GM19397 (cell line): Measurements from ENCODE around the gene IAPP.
"Not testable (repeated sequence)": the region's sequence is repeated elsewhere in the genome, so short reads cannot be mapped to it uniquely, and the experiment has no call there.

Experiments
- ATAC-seq: cut with Tn5 transposase; IDR thresholded peaks from one replicate; pipeline ENCODE4 v1.9.1; 2021; ENCODE audit warnings: mild to moderate bottlenecking, moderate library complexity; ENCODE audit not compliant: unreplicated experiment

IAPP gene

DNA sequence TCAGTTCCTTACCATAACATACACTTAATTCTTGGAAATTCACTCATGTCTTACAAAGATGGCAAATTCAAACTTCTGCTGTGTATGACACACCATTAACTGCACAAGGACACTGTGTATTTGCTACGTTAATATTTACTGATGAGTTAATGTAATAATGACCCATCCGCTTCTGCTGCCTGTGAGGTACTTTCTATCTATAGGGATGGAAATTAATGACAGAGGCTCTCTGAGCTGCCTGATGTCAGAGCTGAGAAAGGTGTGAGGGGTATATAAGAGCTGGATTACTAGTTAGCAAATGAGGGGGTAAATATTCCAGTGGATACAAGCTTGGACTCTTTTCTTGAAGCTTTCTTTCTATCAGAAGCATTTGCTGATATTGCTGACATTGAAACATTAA is at the start of gene IAPP:
IAPP (plus strand) TSS at position 301 of the 400 bp plus-strand sequence. CDS start 450 bp downstream, outside the sequence.
- no peak for ATAC-seq

DNA sequence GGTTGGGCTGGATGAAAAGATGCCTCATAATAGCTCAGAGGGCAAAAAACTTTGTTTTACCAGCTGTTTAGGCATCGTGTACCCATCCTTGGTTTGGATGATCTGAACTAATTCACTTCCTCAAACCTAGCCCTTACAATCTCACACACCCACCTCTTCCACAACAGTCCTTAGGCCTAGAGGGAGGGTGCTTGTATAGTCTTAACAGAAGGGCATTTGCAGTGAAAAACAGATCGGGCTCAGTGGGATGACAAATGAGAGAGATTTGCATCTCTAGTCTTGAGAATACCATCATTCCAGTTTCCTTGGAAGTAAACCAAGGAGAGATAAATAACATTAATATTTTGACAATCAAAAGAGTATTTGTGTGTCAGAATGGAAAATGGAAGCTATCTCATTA is 49.0 kb upstream of the IAPP start:
- ATAC-seq, result no peak

DNA sequence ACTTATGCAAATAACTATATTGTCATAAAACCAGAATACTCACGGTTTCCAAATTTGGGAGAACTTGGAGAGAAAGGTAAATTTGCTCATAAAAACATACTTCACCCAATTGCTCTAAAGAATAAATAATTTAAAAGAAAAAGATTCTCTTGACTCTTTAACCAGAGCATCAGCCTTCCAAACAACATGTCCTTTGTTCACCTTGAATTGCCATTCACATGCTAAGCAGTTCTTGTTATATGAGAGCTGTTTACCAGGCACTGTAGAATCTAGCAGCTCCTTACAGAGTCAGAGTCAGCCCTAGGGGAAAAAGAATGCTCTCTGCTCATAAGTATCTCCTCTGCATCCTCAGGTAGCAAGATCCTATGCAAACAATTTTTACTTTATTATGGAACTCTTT is 48.2 kb upstream of the IAPP start:
- ATAC-seq, result no peak

DNA sequence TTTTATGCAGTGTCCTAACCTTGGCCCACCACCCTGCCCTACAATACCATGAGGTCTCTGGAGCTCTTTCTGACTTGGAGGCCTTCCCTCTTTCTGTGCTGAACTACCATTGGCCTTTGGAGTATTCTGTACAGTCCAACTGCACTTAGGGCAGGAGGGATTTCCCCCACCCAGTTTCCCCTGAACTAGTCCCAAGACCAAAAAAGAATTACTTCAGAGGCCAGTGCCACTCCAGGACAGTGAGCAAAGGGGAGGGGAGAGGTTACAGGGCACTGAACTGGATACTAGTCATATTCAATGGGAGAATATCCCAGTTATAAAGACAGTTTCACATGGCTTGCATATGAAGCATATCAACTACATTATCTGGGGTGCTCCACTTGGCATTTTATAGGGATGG is 44.1 kb upstream of the IAPP start:
- no peak for ATAC-seq

DNA sequence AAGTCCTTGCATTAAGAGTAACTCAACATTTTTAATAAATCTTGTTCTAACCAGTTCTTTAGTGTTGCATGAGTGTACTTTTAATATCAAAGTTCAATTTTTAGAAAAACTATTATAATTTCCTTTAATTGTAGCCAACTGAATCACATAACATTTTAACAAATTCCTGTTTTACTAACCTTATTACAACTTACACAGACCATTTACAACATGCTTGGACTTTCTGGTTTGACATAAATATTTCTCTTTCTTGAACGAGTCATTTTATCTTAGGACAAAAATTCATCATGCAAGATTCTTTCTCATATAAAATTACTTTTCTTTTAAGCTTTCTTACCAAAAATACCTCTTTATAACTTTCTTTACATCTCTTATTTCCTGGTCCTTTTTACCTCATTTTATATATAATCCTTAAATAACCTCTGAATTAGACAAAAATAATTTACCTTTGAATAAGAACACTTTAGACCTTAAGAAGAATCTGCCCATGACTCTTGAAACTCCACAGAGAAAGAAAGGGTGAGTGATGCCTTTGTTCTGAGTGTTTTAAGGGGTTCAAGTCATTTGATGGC is 41.9 kb upstream of the IAPP start:
- ATAC-seq, result no peak

DNA sequence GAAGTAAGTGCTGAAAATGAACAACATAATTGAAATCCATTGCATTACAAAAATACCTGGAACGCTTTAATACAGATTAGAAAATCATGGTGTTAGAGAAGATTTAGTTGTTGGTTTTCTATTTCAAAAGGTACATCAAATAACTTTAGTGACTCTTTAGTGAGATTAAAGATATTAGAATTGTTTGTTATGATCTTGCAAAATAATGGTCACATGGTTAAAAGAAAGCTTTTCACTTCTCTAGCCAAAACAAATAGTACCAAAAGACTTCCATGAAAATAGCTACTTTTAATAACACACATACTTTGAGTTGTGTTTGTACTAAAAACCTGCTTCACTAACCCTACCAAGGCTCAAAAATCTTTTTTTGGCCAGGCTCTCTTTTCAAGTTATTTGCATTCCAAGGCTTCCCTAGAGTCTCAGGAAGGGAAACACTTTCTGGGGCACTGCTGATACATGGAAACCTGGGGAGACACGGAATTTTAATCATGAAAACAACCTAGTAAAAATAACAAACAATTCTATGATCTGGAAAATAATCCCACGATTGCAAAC is 37.9 kb upstream of the IAPP start, which contains the start of gene SLCO1A2:
SLCO1A2 (minus strand) TSS at position 147 of the 555 bp plus-strand sequence. CDS start 270 bp downstream, outside the sequence.
- ATAC-seq, result no peak

DNA sequence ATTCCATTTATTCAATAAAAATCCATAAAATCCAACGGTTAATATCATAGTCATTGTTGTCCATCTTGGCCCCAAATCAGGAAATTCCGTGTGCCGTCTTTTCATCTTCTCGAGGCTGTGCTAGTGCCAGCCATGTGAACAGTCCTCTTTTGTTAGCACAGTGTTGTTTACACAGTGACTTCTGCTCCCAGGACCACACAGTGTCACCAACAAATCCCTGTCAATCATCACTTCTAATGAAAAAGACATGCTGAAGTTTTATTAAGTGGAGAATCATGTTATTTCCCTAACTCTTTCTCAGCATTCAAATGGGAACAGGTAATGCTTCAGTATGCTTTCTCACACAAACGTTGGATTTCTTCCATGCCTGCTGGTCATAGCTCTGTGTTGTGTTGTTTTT is 36.0 kb upstream of the IAPP start:
- ATAC-seq, result no peak

DNA sequence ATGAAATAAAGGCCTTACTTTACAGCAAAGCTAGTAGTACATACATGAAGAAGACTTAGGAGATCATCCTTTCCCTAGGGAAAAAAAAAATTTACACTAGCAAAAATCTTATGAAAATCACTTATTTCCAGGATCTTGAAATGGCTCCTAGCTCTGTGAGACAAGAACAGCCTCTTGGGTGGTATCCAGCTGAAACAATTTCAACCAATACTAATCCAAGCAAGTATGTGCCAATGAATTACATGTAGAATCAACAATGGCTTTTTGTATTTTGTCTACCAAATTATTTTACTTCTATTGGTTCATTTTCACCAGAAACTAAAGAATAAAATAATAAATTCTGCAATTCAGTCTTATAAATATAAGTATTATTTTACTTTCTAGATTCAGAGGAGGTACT is 35.2 kb upstream of the IAPP start:
- ATAC-seq, result no peak

DNA sequence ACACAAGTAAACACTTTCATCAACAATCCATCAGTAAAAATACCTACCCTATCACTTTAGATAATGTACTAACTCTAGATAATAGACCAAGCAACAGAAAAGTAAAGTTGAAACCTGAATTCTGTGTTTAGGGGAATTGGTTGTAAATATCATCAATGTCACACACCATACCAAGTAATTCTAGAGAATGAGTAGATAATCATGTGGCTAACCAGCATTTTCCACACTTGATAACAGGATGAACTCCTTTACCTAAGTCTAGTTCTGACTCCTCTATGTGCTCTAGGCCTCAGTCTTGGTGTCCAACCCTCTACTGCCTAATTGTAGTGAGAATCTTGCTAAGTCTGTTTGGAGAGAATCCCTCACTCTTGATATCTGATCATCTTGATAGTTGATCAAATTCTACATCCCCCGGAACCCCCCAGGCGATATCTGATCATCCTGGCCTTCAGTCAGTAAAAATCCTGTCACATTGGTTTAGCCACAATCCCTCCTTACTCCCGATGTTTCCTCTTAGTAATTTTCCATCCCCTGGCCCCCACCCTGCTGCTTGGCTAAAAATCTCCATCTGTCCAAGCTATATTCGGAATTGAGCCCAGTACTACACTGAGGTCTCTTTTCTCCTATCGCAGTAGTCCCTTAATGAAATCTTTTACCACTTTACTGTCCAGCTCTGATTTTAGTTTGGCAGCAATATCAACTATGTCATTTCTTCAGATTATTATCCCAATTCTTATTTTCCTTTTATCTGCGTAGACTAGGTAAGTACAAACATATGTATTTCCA is 34.5 kb upstream of the IAPP start:
- no peak for ATAC-seq

DNA sequence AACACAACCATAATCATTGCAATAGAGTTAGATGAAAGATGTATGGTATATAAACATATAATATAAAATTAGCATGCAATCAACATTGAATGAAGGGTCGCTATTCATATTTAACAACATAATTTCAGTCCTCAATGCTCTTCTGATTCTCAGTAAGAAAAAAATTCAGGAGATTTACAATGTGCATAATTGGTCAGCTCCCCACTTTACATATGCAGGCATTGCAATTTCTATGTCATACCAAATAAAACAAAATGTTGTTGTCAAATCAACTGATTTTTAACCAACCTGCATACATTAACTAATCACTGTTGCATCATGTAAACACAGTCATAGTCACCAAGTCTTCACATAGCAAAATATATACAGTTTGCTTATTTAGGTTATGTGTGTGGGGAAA is 32.8 kb upstream of the IAPP start:
- ATAC-seq, result no peak

DNA sequence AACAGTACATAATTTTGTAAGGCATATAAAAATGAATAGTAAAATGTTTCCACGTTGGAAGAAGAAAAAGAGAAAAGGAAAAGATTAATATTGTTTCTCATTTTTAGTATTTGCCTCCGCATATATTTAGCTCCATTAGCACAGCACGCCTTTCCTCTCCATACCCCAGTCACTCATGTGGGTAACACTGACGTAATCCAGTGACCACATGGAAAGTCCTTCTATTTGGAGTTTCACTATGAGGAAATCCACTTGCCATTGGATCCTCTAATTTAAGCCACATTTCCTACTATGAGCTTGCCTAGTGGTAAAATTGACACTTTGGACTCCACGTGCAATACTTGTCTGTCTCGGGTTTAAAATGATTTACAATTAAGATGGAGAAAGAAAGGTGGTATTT is 32.3 kb upstream of the IAPP start:
- no peak for ATAC-seq

DNA sequence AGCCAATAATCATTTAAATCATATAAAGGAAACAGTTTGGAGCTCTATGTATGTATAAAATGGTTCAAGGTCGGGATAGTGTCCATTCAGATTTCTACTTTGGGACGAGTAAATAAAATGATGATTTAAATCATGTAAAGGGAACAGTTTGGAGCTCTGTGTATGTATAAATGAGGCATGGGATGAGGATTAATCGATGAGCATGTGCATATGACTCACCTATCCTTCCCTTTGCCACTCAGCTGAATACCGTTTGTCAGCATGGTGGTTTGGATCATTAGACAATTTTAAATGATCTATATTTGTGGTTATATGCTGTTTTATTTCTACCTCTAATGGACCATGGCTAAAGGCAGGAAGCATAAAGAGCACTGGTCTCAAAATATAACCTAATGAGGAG is 30.9 kb upstream of the IAPP start:
- no peak for ATAC-seq

DNA sequence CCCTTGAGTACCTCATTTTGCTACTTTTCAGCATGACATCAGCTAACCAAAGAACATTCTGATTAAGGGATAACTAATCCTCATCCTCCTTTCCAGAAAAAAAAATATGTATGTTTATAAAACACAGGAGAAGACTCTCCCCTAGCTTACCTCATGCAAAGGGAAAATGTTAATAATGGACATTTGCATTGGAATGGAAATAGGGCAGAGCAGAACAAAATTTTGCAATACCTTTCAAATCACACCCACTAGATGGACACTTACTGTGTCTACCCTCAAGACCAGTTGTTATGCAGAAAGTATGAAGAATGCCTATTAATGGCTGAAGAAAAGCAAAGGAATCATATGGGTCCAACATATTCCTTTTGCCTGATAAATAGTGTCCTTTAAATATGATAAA is 29.1 kb upstream of the IAPP start:
- ATAC-seq, result no peak

DNA sequence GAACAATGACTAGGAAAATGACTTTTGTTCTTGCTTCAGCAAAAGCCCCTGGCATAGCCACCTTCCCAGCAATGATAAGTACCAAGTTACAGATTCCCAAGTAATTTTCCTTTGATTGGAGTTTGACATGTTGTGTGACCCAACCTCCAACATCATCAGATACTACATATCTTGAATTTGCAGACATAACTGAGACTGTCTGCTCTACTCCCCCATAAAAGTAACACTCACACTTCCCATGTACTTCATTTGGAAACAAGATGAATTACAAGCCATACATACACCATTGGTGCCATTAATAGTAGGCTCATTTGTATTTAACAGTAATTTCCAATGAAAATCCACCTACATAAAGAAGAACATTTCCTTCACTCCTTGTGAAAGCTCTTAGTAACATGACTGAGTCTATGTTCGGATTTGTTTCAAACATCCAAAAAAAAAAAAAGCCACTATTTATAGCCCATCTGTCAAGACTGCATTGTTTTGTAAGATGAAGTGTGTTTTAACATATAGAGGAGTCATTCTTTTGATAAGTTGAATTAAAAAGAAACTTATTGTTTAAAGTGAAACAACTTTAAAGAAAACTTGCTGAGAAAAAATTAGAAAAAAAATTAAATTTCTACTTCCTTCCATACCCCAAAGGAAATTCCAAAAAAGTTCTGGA is 26.0 kb upstream of the IAPP start:
- ATAC-seq, result no peak

DNA sequence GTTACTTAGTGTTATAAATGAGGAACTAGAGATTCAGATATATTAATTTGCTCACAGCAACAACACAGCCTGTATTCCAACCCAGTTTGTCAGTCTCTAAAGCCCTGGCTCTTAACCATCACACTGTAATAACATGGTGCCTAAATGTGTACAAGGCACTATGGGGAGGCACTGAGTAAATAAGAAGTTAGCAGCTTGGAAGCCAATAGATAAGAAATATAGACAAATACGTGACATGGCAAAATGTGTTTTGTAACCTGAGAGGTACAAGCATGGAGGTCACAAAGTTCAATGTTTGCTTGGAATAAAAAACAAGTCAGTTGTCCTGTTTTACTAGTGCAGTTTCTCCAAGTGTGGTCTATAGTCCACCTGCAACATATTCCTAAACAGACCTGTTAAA is 21.7 kb upstream of the IAPP start:
- ATAC-seq, result no peak

DNA sequence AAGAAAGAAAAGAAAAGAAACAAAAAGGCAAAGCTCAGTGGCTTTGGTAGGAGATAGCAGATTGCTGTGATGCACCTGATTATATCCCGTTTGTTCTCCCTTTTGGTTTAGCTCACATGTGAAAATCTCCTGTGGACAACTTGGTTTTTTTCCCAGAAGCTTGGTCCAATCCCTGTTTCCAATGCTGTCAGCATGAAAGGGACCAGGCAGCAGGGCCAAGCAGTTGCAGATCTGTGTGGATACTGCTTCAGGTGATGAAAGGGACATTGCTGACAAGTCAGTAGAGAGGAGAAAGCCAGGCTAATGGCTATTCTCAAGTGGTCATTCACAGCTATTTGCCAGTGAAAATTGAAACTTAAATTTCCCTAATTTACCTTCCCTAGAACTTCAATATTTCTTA is 19.2 kb upstream of the IAPP start:
- ATAC-seq, result no peak

DNA sequence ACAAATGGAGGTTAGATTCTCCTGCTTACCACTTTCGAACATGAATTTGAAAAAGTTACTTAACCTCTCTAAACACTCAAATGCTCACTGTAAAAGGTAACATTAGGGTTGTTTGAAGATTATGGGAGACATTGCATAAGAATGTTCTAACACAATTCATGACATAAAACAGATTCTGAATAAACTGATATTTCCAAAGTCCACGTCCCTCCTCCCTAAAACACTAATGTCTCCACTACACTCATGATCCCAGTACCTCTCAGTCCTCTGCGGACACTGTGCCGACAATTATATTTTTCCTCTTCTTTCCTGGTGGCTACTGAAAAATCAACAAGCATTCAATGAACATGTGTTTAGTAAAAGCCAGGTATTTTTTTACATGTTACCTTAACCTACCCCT is 18.8 kb upstream of the IAPP start:
- no peak for ATAC-seq

DNA sequence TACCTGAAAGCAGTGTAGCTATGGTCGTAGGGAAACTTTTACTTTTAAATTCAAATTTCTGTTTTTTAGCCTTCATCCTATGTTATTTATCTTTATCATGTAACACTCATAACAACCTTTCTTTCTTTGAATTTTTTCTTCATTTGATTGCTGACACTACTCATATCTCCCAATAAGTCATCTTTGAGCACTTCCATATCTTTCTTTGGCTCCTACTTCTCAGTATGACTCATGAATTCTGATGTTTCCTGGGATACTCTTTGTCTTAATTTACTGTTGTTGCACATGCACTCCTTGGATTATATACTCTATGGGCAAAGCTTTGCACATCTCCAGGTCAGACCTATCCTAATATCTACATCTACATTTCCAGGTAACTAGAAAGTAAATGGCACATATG is 18.1 kb upstream of the IAPP start:
- ATAC-seq, result no peak

DNA sequence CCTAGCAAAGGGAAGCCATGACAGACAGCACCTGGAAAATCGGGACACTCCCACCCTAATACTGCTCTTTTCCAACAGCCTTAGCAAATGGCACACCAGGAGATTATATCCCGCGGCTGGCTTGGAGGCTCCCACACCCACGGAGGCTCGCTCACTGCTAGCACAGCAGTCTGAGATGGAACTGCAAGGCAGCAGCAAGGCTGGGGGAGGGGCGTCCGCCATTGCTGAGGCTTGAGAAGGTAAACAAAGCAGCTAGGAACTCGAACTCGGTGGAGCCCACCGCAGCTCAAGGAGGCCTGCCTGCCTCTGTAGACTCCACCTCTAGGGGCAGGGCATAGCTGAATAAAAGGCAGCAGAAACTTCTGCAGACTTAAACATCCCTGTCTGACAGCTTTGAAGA is 12.1 kb upstream of the IAPP start:
- ATAC-seq, result not testable (repeated sequence)

DNA sequence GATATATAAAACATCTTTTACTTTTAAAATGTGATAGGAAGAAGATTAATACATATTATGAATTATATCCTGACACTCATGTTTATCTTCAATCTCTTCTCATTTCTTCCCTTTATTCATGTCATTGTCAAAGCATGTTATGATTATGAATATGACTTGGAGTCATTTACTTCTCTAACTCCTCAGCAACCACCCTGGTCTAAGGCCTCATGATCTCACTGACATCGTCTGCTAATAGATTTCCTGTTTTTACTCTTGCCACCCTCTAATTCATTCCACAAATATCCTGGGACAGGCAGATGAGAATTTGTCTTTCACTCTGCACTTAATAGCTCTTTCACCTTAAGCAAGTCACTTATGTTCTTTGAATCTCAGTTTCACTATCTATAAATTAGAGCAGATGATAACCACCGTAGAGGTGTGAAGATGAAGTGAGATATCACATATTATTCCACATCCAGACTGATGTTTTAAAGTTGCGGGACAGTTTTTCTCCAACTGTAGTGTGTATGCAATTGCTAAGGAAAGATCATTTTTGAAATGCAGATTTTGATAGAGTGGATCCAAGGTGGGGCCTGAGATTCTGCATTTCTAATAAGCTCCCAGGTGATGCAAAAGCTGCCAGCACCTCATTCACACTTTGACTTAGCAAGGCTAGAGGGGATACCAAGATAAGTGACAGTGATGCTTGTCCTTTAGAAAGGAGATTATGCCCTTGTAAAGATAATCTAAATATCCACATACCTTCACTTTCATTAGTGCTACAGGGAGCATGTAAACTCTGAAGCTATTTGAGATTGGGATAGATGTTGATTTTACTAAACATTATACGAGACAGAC is 3.3 kb upstream of the IAPP start:
- no peak for ATAC-seq

DNA sequence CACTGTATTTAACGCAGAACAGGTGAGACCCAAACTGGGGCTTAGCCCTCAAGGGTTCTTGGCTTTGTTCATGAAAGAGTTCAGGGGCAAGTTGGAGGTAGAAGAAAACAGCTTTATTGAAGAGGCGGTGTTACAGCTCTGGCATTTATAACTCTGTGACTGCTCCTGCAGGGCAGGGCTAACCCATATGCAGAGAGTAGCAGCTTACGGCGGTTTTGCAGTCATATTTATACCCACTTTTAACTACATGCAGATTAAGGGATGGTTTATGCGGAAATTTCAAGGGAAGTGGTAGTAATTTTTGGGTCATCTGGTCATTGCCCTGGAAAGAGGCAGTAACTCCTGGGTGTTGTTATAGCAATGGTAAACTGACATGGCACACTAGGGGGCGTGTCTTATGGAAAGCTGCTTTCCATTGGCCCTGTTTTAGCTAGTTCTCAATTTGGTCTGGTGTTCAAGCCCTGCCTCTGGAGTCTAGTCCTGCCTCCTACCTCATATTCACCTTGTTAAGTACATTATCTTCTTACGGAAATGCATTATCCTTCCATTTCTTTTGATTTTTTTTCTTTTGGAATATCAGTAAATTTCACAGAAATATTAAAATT is 1.8 kb upstream of the IAPP start:
- ATAC-seq, result no peak
